AG10803 (cell line): ENCODE results near the gene CDK14.

Source experiments
- DNase-seq: peaks from one replicate; pipeline ENCODE4 v3.0.0; 2010; ENCODE audit warnings: low read depth
- H3K4me3 ChIP-seq: 2 replicates; pipeline ENCODE4 v1.5.1; 2011; ENCODE audit warnings: mild to moderate bottlenecking, low read length, control low read depth
- TF ChIP-seq, protein P1 (sequence below): conservative IDR thresholded peaks from 2 replicates; pipeline ENCODE4 v1.5.1; 2011; ENCODE audit warnings: mild to moderate bottlenecking, low read length, control low read depth, inconsistent platforms

CDK14 gene

DNA sequence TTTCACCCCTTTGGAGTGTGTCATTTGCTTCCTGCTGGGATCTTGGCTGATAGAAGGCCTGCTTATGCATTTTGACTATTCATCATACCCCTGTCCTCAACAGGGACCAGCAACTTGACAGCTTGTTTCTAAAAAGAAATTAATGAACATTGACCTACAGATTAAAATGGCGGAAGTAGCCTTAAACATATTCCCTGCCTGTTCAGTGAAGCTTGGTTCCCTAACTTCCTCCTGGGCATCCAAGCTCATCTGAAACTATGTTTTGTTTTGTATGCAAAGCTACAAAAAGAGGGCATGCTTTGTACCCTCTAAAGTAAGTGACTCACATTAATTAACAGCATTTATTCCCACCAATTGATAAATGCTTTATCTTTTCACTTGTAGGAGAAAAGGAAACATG lies 26.8 kb upstream of the CDK14 start:
- DNase-seq = no peak
- TF ChIP-seq, protein P1, sequence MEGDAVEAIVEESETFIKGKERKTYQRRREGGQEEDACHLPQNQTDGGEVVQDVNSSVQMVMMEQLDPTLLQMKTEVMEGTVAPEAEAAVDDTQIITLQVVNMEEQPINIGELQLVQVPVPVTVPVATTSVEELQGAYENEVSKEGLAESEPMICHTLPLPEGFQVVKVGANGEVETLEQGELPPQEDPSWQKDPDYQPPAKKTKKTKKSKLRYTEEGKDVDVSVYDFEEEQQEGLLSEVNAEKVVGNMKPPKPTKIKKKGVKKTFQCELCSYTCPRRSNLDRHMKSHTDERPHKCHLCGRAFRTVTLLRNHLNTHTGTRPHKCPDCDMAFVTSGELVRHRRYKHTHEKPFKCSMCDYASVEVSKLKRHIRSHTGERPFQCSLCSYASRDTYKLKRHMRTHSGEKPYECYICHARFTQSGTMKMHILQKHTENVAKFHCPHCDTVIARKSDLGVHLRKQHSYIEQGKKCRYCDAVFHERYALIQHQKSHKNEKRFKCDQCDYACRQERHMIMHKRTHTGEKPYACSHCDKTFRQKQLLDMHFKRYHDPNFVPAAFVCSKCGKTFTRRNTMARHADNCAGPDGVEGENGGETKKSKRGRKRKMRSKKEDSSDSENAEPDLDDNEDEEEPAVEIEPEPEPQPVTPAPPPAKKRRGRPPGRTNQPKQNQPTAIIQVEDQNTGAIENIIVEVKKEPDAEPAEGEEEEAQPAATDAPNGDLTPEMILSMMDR = no peak
- H3K4me3 ChIP-seq = no peak overlapping the region

DNA sequence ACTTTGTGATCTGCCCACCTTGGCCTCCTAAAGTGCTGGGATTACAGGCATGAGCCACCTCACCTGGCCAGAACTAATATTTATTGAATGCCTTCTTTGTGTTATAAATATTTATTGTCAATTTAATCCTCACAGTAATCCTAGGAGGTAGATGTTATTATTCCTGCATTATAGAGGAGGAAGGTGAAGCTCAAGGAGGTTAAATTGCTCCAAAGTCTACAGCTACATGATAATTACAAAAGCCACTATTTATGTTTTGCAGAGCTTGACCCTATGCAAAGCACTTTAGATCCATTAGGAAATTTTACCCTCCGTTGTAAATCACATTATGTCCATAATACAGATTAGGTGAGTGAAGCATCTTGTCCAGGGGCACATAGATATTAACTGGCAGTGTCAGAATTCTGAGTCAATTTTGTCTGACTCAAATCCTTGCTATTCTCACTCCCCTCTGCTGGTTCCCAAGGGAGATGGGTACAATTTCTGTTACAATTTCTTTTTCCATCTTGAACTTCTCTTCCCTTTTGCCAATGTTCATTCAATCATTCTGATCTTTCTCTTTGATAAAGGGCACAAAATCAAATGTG lies 25.7 kb upstream of the CDK14 start:
- TF ChIP-seq, protein P1 = no peak
- DNase-seq = peak; percentile 32
- H3K4me3 ChIP-seq = no peak overlapping the region

DNA sequence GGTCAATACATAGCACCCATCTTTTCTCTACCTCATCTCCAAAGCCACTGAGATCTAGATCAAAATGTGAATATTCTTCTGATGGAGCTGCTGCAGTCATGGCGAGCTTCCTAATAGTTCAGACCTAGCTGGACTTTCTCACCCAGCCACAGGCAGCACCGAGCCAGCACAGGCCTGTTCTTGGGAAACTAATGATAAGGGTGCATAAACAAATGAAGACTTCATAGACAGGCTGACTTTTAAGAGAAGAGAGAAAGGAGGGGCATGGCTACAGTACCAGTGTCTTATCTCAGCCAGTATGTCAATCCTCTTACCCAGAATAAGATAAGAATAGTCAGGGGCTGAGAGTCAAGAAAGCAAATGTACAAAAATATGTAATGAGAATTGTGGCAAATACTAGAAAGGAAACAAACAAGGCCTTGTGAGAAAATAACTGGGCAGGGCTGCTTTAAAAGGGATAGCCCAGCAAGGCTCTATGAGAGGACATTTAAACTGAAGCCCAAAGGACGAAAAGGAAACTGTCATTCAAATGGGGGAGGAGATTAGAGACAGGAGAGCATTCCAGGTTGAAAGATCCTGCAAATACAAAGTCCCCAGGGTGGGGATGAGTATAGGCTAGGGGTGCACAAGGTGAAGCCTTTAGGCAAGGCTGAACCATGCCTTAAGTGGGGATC lies 21.8 kb upstream of the CDK14 start:
- DNase-seq = no peak
- TF ChIP-seq, protein P1 = no peak
- H3K4me3 ChIP-seq = no peak overlapping the region

DNA sequence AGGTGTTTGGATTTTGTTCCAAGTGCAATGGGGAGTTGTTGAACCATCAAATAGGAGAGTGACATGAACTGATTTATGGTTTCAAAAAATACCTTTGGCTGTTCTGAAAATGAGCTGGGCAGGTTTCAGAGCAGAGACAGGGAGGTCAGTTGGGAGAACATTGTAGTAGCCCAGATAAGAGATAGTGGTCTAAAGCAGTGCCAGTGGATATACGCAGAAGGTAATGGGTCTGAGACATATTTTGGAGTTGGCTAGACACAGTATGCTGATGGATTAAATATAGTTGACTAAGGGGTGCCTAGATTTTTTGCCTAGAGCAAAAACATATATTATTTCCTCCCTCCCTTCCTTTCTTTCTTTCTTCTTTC lies 21.3 kb upstream of the CDK14 start:
- H3K4me3 ChIP-seq = no peak overlapping the region
- DNase-seq = no peak
- TF ChIP-seq, protein P1 = no peak

GRCh38 chr7:90579181-90579688 lies 16.9 kb upstream of the CDK14 start:
- peak; percentile 95 for DNase-seq
- TF ChIP-seq, protein P1 = peak; percentile 22
- H3K4me3 ChIP-seq = no peak overlapping the region

DNA sequence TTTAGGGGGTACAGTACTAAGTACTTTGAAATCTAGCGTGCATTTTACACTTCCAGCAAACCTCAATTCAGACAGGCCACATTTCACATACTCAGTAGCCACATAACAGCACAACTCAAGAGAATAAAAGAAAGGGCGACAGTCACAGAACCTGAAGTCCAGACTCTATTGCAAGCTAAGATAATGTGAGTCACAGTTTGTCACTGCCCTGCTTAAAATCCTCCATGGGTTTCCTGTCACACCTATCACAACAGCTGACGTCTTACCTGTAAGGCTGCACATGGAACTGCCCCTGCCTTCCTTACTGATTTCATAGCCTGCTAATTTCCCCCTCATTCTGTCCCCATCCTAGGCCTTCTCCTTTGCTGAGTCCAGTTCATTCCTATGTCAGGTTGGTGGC lies 16.1 kb upstream of the CDK14 start:
- no peak for DNase-seq

More for the DNA sequence above, 16.1 kb upstream of the CDK14 start:
- H3K4me3 ChIP-seq = no peak overlapping the region
- TF ChIP-seq, protein P1 = no peak
